Neutrophil (primary cell): ENCODE results near the gene PPP2R5C.

Experiments
- H3K27ac ChIP-seq: fragments of 200-600 bp; sonication (generic); 2 replicates; pipeline ENCODE4 v1.5.1; 2016; ENCODE audit warnings: mild to moderate bottlenecking, moderate library complexity
- H3K27me3 ChIP-seq: fragments of 200-600 bp; sonication (generic); 2 replicates; pipeline ENCODE4 v1.6.0; 2016; ENCODE audit warnings: mild to moderate bottlenecking
- H3K36me3 ChIP-seq: fragments of 200-600 bp; sonication (generic); 2 replicates; pipeline ENCODE4 v1.5.1; 2017
- H3K4me1 ChIP-seq, 2 experiments: fragments of 200-600 bp in 1 of 2; sonication (generic) in 1 of 2; 1 replicate in 1 of 2; 2 replicates in 1 of 2; pipeline versions ENCODE4 v1.5.1 to v1.6.1; 2013 to 2016; ENCODE audit warnings: low read depth in 1 of 2, low read length in 1 of 2, mild to moderate bottlenecking in 1 of 2, moderate library complexity in 1 of 2; ENCODE audit not compliant: control insufficient read depth in 1 of 2, insufficient read depth in 1 of 2
- H3K4me3 ChIP-seq, 2 experiments: fragments of 200-600 bp in 1 of 2; sonication (generic) in 1 of 2; 1 replicate in 1 of 2; 2 replicates in 1 of 2; pipeline ENCODE4 v1.5.1; 2013 to 2016; ENCODE audit warnings: low read depth in 1 of 2, low read length in 1 of 2, mild to moderate bottlenecking in 1 of 2, moderate library complexity in 1 of 2
- H3K9me3 ChIP-seq: fragments of 200-600 bp; sonication (generic); 2 replicates; pipeline ENCODE4 v1.5.1; 2016
- TF ChIP-seq, protein P1 (sequence below): fragments of 200-600 bp; sonication (generic); IDR thresholded peaks from 2 replicates; pipeline ENCODE4 v1.5.1; 2016; ENCODE audit warnings: antibody characterized with exemption

Gene PPP2R5C

DNA sequence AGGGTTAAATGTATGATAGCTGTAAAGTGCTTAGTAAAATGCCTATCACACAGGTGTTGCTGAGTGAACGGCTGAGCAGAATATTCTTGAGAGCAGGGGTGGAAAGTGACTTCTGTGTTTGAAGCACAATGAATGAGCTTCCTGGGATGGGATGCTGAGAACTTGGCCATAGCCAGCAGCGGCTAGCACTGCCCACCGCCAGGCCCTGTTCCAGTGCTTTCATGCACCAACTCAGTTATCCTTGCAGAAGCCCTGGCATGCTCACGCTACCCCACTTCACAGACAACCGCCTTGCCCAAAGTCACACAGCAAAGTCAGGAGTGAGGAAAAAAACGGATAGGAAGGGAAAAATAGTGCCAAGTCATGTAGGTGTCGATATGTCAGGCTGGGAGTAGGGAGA is 213.7 kb downstream of the PPP2R5C start:
- Histone ChIP-seq H3K36me3 (peaks cover 39% of the 10 kb centered on the region), H3K9me3 (no peaks in the 10 kb centered on the region), H3K4me1 (peaks cover 7 to 8% of the 10 kb centered on the region in 2 experiments), H3K4me3 (no peak overlapping the region), H3K27ac (no peak overlapping the region), H3K27me3 (no peaks in the 10 kb centered on the region)
- TF ChIP-seq, protein P1, sequence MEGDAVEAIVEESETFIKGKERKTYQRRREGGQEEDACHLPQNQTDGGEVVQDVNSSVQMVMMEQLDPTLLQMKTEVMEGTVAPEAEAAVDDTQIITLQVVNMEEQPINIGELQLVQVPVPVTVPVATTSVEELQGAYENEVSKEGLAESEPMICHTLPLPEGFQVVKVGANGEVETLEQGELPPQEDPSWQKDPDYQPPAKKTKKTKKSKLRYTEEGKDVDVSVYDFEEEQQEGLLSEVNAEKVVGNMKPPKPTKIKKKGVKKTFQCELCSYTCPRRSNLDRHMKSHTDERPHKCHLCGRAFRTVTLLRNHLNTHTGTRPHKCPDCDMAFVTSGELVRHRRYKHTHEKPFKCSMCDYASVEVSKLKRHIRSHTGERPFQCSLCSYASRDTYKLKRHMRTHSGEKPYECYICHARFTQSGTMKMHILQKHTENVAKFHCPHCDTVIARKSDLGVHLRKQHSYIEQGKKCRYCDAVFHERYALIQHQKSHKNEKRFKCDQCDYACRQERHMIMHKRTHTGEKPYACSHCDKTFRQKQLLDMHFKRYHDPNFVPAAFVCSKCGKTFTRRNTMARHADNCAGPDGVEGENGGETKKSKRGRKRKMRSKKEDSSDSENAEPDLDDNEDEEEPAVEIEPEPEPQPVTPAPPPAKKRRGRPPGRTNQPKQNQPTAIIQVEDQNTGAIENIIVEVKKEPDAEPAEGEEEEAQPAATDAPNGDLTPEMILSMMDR = no peak
